GM12873 (cell line): ENCODE data around the gene PRCC.

Experiments
- TF ChIP-seq, protein P1 (sequence below): IDR thresholded peaks from 2 replicates; pipeline ENCODE4 v1.5.1; 2012; ENCODE audit warnings: low read depth, mild to moderate bottlenecking, moderate library complexity, low read length, control low read depth; ENCODE audit not compliant: insufficient read depth; ENCODE audit errors: missing control alignments

PRCC gene

DNA sequence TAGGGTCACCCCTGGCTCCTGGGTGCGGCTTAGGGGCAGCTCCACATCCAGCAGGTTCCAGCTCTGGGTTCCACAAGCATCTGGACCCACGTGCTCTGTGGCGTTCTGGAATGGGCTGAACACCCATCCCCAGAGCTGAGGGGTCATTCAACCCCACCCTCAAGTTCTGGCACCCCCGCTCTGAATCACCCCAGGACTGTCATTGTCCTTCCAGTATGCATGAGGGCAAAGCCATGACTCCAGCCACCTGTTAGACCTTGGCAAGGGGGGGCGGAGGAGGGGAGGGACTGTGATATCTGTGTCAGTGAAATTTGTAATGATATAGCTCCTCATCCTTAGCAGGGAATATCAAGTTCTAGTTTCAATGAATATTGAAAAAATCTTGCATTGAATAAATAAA lies 79.3 kb downstream of the PRCC start:
- TF ChIP-seq, protein P1, sequence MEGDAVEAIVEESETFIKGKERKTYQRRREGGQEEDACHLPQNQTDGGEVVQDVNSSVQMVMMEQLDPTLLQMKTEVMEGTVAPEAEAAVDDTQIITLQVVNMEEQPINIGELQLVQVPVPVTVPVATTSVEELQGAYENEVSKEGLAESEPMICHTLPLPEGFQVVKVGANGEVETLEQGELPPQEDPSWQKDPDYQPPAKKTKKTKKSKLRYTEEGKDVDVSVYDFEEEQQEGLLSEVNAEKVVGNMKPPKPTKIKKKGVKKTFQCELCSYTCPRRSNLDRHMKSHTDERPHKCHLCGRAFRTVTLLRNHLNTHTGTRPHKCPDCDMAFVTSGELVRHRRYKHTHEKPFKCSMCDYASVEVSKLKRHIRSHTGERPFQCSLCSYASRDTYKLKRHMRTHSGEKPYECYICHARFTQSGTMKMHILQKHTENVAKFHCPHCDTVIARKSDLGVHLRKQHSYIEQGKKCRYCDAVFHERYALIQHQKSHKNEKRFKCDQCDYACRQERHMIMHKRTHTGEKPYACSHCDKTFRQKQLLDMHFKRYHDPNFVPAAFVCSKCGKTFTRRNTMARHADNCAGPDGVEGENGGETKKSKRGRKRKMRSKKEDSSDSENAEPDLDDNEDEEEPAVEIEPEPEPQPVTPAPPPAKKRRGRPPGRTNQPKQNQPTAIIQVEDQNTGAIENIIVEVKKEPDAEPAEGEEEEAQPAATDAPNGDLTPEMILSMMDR, result no peak

DNA sequence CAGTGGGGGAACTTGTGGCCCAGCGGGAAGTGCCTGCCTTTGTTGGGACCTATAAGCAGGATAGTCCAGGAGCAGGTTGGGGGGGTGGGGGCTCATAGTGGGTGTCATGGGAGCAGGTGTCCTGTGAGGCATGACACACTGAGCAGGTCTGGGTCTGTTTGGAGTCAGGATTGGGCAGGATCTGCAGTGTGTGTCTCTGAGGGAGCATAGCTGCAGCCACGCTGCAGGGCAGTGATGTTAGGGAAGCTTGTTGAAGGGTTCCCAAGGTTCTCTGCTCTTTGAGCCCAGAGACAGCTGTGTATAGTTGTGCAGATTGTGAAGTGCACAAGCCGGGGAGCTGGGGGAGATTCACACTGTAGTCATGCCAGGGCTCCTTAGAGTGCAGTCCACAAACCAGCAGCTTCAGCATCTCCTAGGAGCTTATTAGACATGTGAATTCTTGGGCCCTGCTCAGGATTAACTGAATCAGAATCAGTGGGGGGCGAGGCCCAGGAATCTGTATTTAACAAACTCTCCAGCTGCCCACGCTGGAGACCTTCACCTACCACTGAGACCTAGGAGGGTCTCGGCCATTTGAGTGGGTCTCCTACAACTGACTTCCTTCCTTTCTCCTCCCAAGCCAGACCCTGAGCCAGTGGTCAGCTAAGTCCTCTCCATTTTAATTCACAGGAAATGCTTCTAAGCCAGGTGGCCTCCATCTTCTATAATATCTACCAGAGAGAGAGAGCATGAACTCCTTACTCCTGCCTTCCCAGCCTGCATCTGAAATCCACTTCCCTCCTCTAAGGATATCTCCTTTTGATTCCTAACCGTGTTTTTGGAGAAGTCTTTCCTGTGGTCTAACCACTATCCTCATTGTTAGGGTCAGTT lies 80.5 kb downstream of the PRCC start:
- TF ChIP-seq, protein P1, result no peak

DNA sequence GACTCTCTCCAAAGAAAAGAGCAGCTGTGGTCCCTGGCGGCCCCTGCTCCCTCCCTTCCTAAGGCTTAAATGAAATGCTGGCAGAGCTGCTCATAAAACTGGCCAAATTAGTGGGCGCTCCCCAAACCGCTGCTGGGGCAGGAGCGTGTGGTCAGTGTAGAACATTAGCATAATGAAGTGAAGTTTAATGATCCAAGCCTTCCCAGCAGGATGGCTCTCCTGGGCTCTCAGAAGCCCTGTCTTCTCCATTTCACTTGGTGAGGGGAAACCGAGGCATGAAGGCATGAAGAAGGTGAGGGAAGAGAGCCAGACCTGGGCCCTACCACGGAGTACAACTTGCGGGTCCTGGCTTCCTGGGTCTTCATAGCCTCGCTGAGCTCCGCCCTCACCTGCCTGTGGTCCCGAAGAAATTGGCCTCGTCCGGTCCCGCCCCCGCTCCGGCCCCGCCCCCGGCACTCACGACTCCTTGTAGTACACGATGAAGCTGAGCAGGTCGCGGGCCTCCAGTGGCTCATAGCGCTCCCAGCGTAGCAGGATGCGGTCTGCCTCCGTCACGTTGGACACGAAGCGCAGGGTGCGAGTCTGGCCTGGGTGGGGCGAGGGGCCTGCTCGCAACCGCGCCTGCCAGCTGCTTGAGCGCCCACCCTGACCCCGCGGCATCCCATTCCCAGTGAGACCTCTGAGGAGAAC lies 81.3 kb downstream of the PRCC start:
- TF ChIP-seq, protein P1, result no peak

DNA sequence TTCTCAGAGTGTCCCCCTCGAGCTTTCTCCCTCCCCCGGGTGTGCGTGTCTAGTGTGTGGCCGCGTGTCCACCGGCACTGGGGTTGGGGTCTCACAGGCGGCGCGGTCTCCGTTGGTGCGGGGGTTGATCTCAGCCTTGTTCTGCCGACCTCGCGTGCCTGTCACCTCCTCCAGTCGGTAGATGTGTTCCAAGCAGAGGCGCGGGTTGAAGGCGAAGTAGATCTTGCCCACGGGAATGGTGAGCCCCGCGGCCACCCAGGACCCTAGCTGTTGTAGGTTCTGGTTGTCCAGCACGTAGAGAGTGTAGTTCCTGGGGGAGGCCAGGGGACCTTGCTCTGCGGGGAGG lies 81.8 kb downstream of the PRCC start:
- TF ChIP-seq, protein P1, result no peak
